Upper lobe of left lung (tissue), 4 donors: ENCODE measurements around the gene LRRC31.

Experiments
- CTCF ChIP-seq, 6 experiments: fragments of 450-650 bp in 4 of 6; fragments of 200-600 bp in 2 of 6; sonication (generic) in 2 of 6; IDR thresholded peaks; one replicate each; pipeline ENCODE4 v1.5.1; 2016 to 2019; ENCODE audit warnings: antibody characterized with exemption in 6 of 6
- POLR2A ChIP-seq, 4 donors: fragments of 450-650 bp; IDR thresholded peaks; one replicate each; pipeline ENCODE4 v1.5.1; 2016 to 2017; ENCODE audit warnings: antibody characterized with exemption in 4 of 4, mild to moderate bottlenecking in 2 of 4

- TF ChIP-seq CTCF (IDR thresholded peaks at IDR 0.05): no peak
- TF ChIP-seq POLR2A (IDR thresholded peaks at IDR 0.05): no peak
Observed at GRCh38 chr3:169867584-169868210, 2.0 kb downstream of the LRRC31 start.
